ENCODE data around the gene C10orf67.

C10orf67 gene

DNA sequence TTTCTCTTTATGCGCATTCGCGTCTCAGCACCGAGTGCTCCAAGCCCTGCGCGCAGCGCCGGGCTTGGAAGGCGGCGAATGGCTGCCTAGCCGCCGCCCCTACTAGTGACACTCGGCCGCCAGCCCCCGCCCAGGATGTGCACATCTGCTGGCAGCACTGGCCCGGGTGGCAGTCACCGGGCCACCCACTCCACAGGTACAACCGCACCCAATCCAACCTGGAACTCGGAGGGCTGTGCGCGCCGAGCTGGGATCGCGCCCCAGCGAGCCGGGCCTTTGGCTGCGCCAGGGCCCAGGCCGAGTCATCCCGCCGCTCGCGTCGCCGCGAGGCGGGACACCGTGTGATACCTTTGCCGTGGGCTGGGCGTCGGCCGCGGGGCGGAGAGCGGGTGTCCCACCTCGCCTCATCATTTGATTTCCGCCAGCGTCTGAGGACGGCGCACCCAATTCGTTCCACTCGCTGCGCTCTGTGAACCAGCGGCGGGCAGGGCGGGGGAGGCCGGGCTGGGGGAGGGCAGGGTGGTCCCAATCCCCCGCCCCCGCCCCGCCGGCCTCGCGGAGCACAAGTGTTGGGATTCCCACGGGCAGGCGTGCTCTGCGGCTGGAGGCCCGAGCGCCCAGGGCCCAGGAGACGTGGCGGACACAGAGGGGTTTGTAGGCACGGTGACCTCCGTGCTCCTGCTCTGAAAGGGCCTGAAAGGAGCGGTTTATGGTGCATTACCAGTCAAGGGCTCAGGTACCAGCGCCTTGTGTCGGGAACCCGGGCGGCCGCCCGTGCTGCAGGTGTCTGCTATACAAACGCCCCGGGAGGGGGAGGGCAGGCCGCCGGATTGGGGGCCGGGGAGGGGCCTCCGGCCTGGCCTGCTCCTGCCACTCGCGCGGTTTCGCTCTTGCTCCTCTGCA, 170.3 kb downstream of the C10orf67 start:
- peak in 1 of 51 donors; percentile 32 for DNase-seq

DNA sequence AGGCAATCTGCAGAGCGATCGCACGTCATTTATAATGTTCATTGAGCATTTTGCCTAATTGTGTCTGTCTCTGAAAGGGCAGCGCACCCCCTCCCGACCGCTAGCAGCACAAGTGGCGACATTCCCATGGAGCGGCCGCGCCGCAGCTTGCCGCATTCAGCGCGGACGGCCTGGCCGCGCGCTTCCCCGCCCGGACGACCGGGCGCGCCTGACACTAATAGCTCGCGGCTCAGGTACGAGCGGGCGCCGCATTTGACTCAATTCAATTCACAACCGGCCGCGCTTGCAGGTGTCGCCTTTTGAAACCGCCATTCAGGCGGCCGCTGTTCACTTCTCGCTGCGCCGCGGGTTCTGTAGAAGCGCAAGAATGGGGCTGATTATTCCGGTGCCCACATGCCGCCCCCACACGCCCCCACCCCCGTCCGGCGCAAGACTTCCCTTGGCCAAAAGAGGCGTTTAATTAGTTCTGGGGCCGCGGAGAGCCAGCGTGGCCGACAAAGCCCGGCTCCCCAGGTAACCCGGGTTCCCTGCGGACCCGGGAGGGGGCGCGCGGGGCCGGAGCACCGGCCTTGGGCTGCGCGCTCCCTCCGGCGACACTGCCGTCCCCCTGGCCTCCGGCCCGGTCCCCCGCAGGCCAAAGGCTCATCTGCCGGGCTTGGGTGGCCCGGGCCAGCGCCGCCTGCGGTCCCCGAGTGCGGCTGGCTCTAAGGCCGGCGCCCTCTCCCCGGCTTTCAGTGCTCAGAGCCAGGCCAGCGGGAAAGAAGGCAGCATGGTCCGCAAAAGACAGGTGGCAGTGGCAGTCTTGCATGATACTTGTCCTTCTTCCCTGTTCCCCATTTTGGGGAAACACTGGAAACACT, 171.2 kb downstream of the C10orf67 start:
- DNase-seq, result peak in 2 of 51 donors; percentile 6 to 20

DNA sequence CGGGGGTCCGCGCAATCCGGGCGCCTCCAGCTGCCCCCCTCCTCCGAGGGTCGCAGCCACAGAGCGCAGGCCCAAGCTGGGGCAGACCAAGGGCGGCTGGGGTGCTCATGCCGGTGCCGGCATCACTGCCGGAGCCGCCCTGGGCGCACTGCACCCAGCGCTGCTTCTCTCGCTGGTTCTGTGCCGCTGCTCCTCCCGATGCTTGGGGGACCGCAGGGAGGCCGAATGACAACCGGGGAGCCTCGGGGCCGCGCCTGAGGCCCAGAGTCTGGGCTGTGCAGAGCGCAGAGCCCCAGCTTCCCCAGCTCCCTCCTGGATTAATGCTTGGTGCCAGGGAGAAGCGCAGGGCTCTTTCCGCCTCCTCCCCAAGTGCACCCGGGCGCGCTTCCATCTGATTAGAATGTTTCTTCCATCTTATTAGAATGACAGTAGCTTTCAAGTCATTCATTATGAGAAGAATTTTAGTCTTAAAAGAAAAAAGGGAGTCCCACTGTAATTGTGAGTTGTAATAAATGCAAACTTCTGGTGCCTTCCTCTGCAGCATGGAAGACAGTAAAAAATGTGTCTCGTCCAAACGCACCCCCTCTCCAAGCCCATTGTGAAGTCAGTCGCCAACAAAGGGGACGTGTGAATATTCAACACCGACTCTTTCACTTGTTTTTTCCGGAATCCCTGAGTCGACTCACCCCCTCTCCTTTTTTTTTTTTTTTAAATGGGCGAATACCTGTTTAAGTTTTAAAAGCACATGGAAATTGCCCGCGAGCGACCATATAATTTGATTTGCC, 172.0 kb downstream of the C10orf67 start:
- peak in 1 of 51 donors; percentile 17 for DNase-seq

DNA sequence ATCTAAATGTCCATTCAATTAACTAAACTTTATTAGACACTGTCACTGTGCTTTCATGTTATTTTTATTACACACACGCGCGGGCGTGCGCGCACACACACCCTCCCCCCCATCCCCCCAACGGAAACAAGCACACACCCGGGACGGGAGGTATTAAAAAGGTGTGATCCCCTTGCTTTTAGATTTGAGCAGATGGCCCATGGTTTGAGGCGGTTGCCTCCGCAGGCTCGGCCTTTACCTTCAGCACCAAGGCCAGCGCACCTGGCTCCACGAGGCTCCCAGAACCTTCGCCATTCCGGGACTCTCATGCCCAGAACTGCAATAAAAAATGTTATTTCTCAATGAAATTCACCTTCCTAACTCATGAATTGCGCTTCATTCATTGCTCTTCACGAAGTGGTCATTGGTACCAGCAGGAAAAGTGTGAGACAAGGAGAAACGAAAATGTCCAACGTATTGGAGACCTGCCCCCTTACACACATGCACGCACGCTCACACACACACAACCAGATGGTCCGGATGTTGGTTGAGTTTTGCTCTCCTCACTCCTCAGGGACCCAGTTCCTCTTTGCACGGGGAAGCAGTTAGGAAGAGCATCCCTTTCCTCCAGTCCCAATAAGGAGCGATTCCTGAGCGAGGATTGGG, 173.2 kb downstream of the C10orf67 start:
- no peak for DNase-seq

DNA sequence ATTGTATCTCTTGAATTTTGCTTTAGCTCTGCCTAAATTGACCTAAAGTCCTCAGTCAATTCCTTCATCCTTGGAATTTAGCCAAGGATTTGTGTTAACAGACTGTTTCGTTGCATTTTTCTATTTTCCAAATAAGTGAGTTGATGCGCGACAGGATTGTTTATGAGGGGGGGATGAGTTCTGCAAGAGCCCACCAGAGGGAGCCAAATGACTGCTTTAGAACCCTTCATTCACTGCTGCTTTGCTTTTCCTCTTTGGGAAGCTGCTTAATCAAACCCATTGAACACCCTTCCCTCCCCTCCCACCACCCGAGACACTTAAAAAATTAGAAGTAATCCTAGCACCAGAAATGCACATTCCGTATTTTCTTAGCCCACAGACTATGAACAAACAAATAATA, 186.2 kb downstream of the C10orf67 start:
- peak in 29 of 51 donors; percentile 5 to 76 (median 25) for DNase-seq

- DNase-seq, result peak in 3 of 51 donors; percentile 16 to 75 (median 20)
Observed at GRCh38 chr10:23157691-23158369, 186.8 kb downstream of the C10orf67 start.

- DNase-seq, result no peak
Observed at GRCh38 chr10:23157239-23157681, 187.3 kb downstream of the C10orf67 start.

GRCh38 chr10:23156447-23157150, 188.0 kb downstream of the C10orf67 start:
- DNase-seq, result no peak

GRCh38 chr10:23155169-23155568, 189.4 kb downstream of the C10orf67 start:
- DNase-seq, result no peak

Data from hypothalamus (tissue), 51 donors.